MG63 (cell line): ENCODE measurements around the gene KHK. TPM values are rescaled to one million over a fixed set of nuclear protein-coding genes. Genes with fewer than 3 reads are reported as not detected.

Source experiments
- DNase-seq: peaks from one replicate; pipeline ENCODE4 v3.0.0-alpha.2; 2020
- H3K27me3 ChIP-seq: fragments of 250-450 bp; sonication (Bioruptor Pico); 2 replicates; pipeline ENCODE4 v1.5.1; 2020; ENCODE audit warnings: mild to moderate bottlenecking, moderate library complexity
- H3K36me3 ChIP-seq: fragments of 250-450 bp; sonication (Bioruptor Pico); 2 replicates; pipeline ENCODE4 v1.5.1; 2020; ENCODE audit warnings: mild to moderate bottlenecking, moderate library complexity
- H3K4me3 ChIP-seq: fragments of 250-450 bp; sonication (Bioruptor Pico); 2 replicates; pipeline ENCODE4 v1.5.1; 2020; ENCODE audit warnings: mild to moderate bottlenecking, moderate library complexity
- H3K9me3 ChIP-seq: fragments of 250-450 bp; sonication (Bioruptor Pico); 2 replicates; pipeline ENCODE4 v1.5.1; 2020; ENCODE audit warnings: mild to moderate bottlenecking, moderate library complexity
- total RNA-seq: library from RNA; depleted of rRNA; stranded (reverse); fragments of >200 nt; shearing (Covaris generic); gene quantifications from 2 replicates; pipeline ENCODE4 v1.2.3, GENCODE V29; 2014; ENCODE audit warnings: low replicate concordance

The KHK gene
- total RNA-seq, 1 experiment from 2014 or later, result 5.0 TPM

- Histone ChIP-seq H3K36me3 (peaks cover 7% of the 10 kb centered on the region), H3K27me3 (no peaks in the 10 kb centered on the region), H3K4me3 (no peak overlapping the region), H3K9me3 (no peaks in the 10 kb centered on the region)
- no peak for DNase-seq
These were observed 1.3 kb downstream of the KHK start for GRCh38 chr2:27087823-27088410.

GRCh38 chr2:27088634-27089033 lies 2.1 kb downstream of the KHK start:
- Histone ChIP-seq H3K9me3 (no peaks in the 10 kb centered on the region), H3K4me3 (no peak overlapping the region)
- no peak for DNase-seq

GRCh38 chr2:27089111-27089954 lies 2.8 kb downstream of the KHK start:
- Histone ChIP-seq H3K9me3 (no peaks in the 10 kb centered on the region), H3K36me3 (peaks cover 7% of the 10 kb centered on the region), H3K4me3 (no peak overlapping the region), H3K27me3 (no peaks in the 10 kb centered on the region)
- DNase-seq, result no peak

More at GRCh38 chr2:27088634-27089033, 2.1 kb downstream of the KHK start:
- Histone ChIP-seq H3K27me3 (no peaks in the 10 kb centered on the region), H3K36me3 (peaks cover 7% of the 10 kb centered on the region)

GRCh38 chr2:27091746-27092695 lies 5.4 kb downstream of the KHK start:
- no peak for DNase-seq
- Histone ChIP-seq H3K9me3 (no peaks in the 10 kb centered on the region), H3K27me3 (no peaks in the 10 kb centered on the region), H3K36me3 (no peaks in the 10 kb centered on the region), H3K4me3 (no peak overlapping the region)

- H3K36me3 ChIP-seq, result no peaks in the 10 kb centered on the region
- H3K9me3 ChIP-seq, result no peaks in the 10 kb centered on the region
- no peak overlapping the region for H3K4me3 ChIP-seq
- no peaks in the 10 kb centered on the region for H3K27me3 ChIP-seq
- DNase-seq, result no peak
These were observed 6.3 kb downstream of the KHK start for GRCh38 chr2:27092696-27093429.

- Histone ChIP-seq H3K27me3 (no peaks in the 10 kb centered on the region), H3K4me3 (no peak overlapping the region), H3K36me3 (no peaks in the 10 kb centered on the region), H3K9me3 (no peaks in the 10 kb centered on the region)
- no peak for DNase-seq
These were observed 7.1 kb downstream of the KHK start for GRCh38 chr2:27093430-27094352.

GRCh38 chr2:27094353-27094984 lies 7.9 kb downstream of the KHK start:
- H3K9me3 ChIP-seq, result no peaks in the 10 kb centered on the region
- DNase-seq, result no peak
- no peaks in the 10 kb centered on the region for H3K36me3 ChIP-seq
- no peak overlapping the region for H3K4me3 ChIP-seq
- no peaks in the 10 kb centered on the region for H3K27me3 ChIP-seq

- Histone ChIP-seq H3K27me3 (no peaks in the 10 kb centered on the region), H3K9me3 (no peaks in the 10 kb centered on the region), H3K36me3 (no peaks in the 10 kb centered on the region), H3K4me3 (no peak overlapping the region)
- DNase-seq, result no peak
These were observed 8.8 kb downstream of the KHK start for GRCh38 chr2:27095427-27095744.

- peak; percentile 39 for DNase-seq
- no peaks in the 10 kb centered on the region for H3K9me3 ChIP-seq
- no peaks in the 10 kb centered on the region for H3K36me3 ChIP-seq
- H3K4me3 ChIP-seq, result no peak overlapping the region
- H3K27me3 ChIP-seq, result no peaks in the 10 kb centered on the region
These were observed 9.4 kb downstream of the KHK start for GRCh38 chr2:27095745-27096651.

GRCh38 chr2:27096748-27097297 lies 10.3 kb downstream of the KHK start:
- no peaks in the 10 kb centered on the region for H3K9me3 ChIP-seq
- no peak overlapping the region for H3K4me3 ChIP-seq
- H3K36me3 ChIP-seq, result no peaks in the 10 kb centered on the region
- H3K27me3 ChIP-seq, result no peaks in the 10 kb centered on the region
- no peak for DNase-seq

- Histone ChIP-seq H3K27me3 (no peaks in the 10 kb centered on the region), H3K9me3 (no peaks in the 10 kb centered on the region), H3K36me3 (no peaks in the 10 kb centered on the region), H3K4me3 (no peak overlapping the region)
- no peak for DNase-seq
These were observed 10.8 kb downstream of the KHK start for GRCh38 chr2:27097341-27097740.

- no peaks in the 10 kb centered on the region for H3K36me3 ChIP-seq
- no peak for DNase-seq
- no peaks in the 10 kb centered on the region for H3K9me3 ChIP-seq
- H3K27me3 ChIP-seq, result no peaks in the 10 kb centered on the region
- H3K4me3 ChIP-seq, result no peak overlapping the region
These were observed 12.9 kb downstream of the KHK start for GRCh38 chr2:27099334-27099955.

- Histone ChIP-seq H3K27me3 (no peaks in the 10 kb centered on the region), H3K9me3 (no peaks in the 10 kb centered on the region), H3K36me3 (no peaks in the 10 kb centered on the region), H3K4me3 (no peak overlapping the region)
- no peak for DNase-seq
These were observed 13.5 kb downstream of the KHK start for GRCh38 chr2:27100036-27100435.

GRCh38 chr2:27102329-27102728 lies 15.8 kb downstream of the KHK start:
- H3K4me3 ChIP-seq, result no peak overlapping the region
- no peak for DNase-seq
- no peaks in the 10 kb centered on the region for H3K36me3 ChIP-seq
- no peaks in the 10 kb centered on the region for H3K9me3 ChIP-seq
- no peaks in the 10 kb centered on the region for H3K27me3 ChIP-seq
